ENCODE data around the gene NDST1. TPM values are rescaled to one million over a fixed set of nuclear protein-coding genes. Genes with fewer than 3 reads are reported as not detected.

Gene NDST1
- total RNA-seq, 1 experiment from 2014 or later: 69.9 TPM

DNA sequence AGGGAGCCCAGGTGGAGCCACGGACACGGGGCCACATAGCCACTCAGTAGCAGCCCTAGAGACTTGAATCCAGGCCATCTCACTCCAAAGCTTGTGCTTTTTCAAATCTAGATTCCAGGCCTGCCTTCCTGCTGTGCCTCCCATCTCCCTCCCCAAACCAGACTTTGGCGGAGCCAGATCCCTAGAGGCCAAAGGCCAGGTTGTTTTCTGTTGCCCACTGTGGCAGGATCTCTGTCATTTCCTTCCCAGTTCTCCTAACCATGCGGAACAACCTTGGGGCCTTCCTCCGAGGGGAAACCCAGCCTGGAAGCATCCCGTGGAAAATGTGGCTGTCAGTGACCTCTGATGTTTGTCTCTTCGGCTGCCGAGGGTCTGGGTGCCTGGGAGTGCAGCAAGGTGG is 42.0 kb upstream of the NDST1 start:
- no peak overlapping the region for H3K4me3 Mint-ChIP-seq
- H3K36me3 Mint-ChIP-seq: no peaks in the 10 kb centered on the region
- H3K27me3 Mint-ChIP-seq (ENCODE audit: low read depth): no peaks in the 10 kb centered on the region
- TF ChIP-seq, protein P1, sequence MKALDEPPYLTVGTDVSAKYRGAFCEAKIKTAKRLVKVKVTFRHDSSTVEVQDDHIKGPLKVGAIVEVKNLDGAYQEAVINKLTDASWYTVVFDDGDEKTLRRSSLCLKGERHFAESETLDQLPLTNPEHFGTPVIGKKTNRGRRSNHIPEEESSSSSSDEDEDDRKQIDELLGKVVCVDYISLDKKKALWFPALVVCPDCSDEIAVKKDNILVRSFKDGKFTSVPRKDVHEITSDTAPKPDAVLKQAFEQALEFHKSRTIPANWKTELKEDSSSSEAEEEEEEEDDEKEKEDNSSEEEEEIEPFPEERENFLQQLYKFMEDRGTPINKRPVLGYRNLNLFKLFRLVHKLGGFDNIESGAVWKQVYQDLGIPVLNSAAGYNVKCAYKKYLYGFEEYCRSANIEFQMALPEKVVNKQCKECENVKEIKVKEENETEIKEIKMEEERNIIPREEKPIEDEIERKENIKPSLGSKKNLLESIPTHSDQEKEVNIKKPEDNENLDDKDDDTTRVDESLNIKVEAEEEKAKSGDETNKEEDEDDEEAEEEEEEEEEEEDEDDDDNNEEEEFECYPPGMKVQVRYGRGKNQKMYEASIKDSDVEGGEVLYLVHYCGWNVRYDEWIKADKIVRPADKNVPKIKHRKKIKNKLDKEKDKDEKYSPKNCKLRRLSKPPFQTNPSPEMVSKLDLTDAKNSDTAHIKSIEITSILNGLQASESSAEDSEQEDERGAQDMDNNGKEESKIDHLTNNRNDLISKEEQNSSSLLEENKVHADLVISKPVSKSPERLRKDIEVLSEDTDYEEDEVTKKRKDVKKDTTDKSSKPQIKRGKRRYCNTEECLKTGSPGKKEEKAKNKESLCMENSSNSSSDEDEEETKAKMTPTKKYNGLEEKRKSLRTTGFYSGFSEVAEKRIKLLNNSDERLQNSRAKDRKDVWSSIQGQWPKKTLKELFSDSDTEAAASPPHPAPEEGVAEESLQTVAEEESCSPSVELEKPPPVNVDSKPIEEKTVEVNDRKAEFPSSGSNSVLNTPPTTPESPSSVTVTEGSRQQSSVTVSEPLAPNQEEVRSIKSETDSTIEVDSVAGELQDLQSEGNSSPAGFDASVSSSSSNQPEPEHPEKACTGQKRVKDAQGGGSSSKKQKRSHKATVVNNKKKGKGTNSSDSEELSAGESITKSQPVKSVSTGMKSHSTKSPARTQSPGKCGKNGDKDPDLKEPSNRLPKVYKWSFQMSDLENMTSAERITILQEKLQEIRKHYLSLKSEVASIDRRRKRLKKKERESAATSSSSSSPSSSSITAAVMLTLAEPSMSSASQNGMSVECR (CRISPR knock-in tag; IDR thresholded peaks at IDR 0.05; ENCODE audit: borderline replicate concordance): no peak
- TF ChIP-seq ZNF232 (CRISPR knock-in tag; IDR thresholded peaks at IDR 0.05) (no peak), NFATC4 (CRISPR knock-in tag; IDR thresholded peaks at IDR 0.05) (no peak), ESRRA (CRISPR knock-in tag; IDR thresholded peaks at IDR 0.05; ENCODE audit: borderline replicate concordance) (no peak), EMX1 (CRISPR knock-in tag; IDR thresholded peaks at IDR 0.05) (no peak), RELA (CRISPR knock-in tag; IDR thresholded peaks at IDR 0.05; ENCODE audit: borderline replicate concordance) (no peak), IRF2 (CRISPR knock-in tag; IDR thresholded peaks at IDR 0.05; ENCODE audit: borderline replicate concordance, low read depth) (no peak), AR (CRISPR knock-in tag; IDR thresholded peaks at IDR 0.05) (no peak), ZNF219 (CRISPR knock-in tag; IDR thresholded peaks at IDR 0.05; ENCODE audit: borderline replicate concordance) (no peak), OVOL2 (CRISPR knock-in tag; IDR thresholded peaks at IDR 0.05; ENCODE audit: borderline replicate concordance) (no peak), GRHL2 (CRISPR knock-in tag; IDR thresholded peaks at IDR 0.05; ENCODE audit: insufficient replicate concordance, severe bottlenecking) (no peak), TEAD1 (CRISPR knock-in tag; IDR thresholded peaks at IDR 0.05) (no peak), KAT7 (CRISPR knock-in tag; IDR thresholded peaks at IDR 0.05; ENCODE audit: borderline replicate concordance) (no peak)
- TF ChIP-seq, protein P2, sequence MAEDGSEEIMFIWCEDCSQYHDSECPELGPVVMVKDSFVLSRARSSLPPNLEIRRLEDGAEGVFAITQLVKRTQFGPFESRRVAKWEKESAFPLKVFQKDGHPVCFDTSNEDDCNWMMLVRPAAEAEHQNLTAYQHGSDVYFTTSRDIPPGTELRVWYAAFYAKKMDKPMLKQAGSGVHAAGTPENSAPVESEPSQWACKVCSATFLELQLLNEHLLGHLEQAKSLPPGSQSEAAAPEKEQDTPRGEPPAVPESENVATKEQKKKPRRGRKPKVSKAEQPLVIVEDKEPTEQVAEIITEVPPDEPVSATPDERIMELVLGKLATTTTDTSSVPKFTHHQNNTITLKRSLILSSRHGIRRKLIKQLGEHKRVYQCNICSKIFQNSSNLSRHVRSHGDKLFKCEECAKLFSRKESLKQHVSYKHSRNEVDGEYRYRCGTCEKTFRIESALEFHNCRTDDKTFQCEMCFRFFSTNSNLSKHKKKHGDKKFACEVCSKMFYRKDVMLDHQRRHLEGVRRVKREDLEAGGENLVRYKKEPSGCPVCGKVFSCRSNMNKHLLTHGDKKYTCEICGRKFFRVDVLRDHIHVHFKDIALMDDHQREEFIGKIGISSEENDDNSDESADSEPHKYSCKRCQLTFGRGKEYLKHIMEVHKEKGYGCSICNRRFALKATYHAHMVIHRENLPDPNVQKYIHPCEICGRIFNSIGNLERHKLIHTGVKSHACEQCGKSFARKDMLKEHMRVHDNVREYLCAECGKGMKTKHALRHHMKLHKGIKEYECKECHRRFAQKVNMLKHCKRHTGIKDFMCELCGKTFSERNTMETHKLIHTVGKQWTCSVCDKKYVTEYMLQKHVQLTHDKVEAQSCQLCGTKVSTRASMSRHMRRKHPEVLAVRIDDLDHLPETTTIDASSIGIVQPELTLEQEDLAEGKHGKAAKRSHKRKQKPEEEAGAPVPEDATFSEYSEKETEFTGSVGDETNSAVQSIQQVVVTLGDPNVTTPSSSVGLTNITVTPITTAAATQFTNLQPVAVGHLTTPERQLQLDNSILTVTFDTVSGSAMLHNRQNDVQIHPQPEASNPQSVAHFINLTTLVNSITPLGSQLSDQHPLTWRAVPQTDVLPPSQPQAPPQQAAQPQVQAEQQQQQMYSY (CRISPR knock-in tag; IDR thresholded peaks at IDR 0.05): no peak
- TF ChIP-seq, protein P3, sequence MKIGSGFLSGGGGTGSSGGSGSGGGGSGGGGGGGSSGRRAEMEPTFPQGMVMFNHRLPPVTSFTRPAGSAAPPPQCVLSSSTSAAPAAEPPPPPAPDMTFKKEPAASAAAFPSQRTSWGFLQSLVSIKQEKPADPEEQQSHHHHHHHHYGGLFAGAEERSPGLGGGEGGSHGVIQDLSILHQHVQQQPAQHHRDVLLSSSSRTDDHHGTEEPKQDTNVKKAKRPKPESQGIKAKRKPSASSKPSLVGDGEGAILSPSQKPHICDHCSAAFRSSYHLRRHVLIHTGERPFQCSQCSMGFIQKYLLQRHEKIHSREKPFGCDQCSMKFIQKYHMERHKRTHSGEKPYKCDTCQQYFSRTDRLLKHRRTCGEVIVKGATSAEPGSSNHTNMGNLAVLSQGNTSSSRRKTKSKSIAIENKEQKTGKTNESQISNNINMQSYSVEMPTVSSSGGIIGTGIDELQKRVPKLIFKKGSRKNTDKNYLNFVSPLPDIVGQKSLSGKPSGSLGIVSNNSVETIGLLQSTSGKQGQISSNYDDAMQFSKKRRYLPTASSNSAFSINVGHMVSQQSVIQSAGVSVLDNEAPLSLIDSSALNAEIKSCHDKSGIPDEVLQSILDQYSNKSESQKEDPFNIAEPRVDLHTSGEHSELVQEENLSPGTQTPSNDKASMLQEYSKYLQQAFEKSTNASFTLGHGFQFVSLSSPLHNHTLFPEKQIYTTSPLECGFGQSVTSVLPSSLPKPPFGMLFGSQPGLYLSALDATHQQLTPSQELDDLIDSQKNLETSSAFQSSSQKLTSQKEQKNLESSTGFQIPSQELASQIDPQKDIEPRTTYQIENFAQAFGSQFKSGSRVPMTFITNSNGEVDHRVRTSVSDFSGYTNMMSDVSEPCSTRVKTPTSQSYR (CRISPR knock-in tag; IDR thresholded peaks at IDR 0.05): no peak
- TF ChIP-seq, protein P4, sequence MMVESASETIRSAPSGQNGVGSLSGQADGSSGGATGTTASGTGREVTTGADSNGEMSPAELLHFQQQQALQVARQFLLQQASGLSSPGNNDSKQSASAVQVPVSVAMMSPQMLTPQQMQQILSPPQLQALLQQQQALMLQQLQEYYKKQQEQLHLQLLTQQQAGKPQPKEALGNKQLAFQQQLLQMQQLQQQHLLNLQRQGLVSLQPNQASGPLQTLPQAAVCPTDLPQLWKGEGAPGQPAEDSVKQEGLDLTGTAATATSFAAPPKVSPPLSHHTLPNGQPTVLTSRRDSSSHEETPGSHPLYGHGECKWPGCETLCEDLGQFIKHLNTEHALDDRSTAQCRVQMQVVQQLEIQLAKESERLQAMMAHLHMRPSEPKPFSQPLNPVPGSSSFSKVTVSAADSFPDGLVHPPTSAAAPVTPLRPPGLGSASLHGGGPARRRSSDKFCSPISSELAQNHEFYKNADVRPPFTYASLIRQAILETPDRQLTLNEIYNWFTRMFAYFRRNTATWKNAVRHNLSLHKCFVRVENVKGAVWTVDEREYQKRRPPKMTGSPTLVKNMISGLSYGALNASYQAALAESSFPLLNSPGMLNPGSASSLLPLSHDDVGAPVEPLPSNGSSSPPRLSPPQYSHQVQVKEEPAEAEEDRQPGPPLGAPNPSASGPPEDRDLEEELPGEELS (CRISPR knock-in tag; IDR thresholded peaks at IDR 0.05): no peak
- POLR2A ChIA-PET: interaction anchor here (1.7 kb wide), 1 partner anchor 21 kb away, joined by 4 read pairs; no protein-coding TSS in a partner anchor
- ATAC-seq (no peak), DNase-seq (ENCODE audit: low spot score) (no peak)
- peaks cover 37% of the 10 kb centered on the region for H3K4me1 Mint-ChIP-seq
- CTCF ChIA-PET: interaction anchor here (0.6 to 2.3 kb wide), 5 partner anchors 24 to 318 kb away, joined by 4 to 20 read pairs (median 8); no protein-coding TSS in a partner anchor
- no peaks in the 10 kb centered on the region for H3K9me3 Mint-ChIP-seq
- no peak overlapping the region for H3K27ac Mint-ChIP-seq
